ENCODE measurements around the gene GHR. TPM values are rescaled to one million over a fixed set of nuclear protein-coding genes. Genes with fewer than 3 reads are reported as not detected.

The GHR gene
- total RNA-seq, 1 donor from 2014 or later, result 6.6 TPM

GRCh38 chr5:42547141-42547540 is 123.9 kb downstream of the GHR start:
- Mint-ChIP-seq H3K4me1 (ENCODE audit: low read depth) (peaks cover under 1% of the 10 kb centered on the region), H3K4me3 (ENCODE audit: low read depth) (no peak overlapping the region), H3K27ac (no peak overlapping the region), H3K9me3 (ENCODE audit: low read depth) (peaks cover 4% of the 10 kb centered on the region), H3K36me3 (ENCODE audit: insufficient read depth) (no peaks in the 10 kb centered on the region), H3K27me3 (no peaks in the 10 kb centered on the region)
- TF ChIP-seq, protein P1, sequence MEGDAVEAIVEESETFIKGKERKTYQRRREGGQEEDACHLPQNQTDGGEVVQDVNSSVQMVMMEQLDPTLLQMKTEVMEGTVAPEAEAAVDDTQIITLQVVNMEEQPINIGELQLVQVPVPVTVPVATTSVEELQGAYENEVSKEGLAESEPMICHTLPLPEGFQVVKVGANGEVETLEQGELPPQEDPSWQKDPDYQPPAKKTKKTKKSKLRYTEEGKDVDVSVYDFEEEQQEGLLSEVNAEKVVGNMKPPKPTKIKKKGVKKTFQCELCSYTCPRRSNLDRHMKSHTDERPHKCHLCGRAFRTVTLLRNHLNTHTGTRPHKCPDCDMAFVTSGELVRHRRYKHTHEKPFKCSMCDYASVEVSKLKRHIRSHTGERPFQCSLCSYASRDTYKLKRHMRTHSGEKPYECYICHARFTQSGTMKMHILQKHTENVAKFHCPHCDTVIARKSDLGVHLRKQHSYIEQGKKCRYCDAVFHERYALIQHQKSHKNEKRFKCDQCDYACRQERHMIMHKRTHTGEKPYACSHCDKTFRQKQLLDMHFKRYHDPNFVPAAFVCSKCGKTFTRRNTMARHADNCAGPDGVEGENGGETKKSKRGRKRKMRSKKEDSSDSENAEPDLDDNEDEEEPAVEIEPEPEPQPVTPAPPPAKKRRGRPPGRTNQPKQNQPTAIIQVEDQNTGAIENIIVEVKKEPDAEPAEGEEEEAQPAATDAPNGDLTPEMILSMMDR (IDR thresholded peaks at IDR 0.05; ENCODE audit: unreplicated experiment), result no peak
- no peak for DNase-seq (ENCODE audit: low spot score, unreplicated experiment)

DNA sequence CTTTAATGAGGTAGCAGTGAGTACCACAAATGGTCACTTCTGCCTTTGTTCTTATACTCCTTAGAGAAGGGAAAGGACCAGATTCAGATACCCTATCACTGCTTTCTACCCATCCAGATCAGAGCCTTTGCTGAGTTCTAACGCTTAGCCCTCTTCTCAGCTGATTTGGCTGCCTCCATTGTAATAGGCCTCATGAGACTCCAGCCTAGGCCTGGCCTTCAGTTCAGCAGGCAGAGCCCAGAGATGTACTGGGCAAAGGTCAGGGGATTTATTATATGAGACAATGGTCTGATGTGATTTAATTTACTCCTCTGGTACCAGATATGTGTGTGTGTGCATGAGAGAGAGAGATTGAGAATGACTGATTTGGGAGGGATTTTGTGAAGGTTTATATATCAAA is 124.7 kb downstream of the GHR start:
- H3K9me3 Mint-ChIP-seq (ENCODE audit: low read depth), result peaks cover 3% of the 10 kb centered on the region
- no peak for DNase-seq (ENCODE audit: low spot score, unreplicated experiment)

GRCh38 chr5:42552597-42552996 is 129.4 kb downstream of the GHR start:
- TF ChIP-seq, protein P1 (IDR thresholded peaks at IDR 0.05; ENCODE audit: unreplicated experiment), result no peak
- no peaks in the 10 kb centered on the region for H3K36me3 Mint-ChIP-seq (ENCODE audit: insufficient read depth)
- no peak for DNase-seq (ENCODE audit: low spot score, unreplicated experiment)
- H3K27me3 Mint-ChIP-seq, result no peaks in the 10 kb centered on the region
- H3K9me3 Mint-ChIP-seq (ENCODE audit: low read depth), result no peaks in the 10 kb centered on the region
- H3K27ac Mint-ChIP-seq, result no peak overlapping the region
- H3K4me1 Mint-ChIP-seq (ENCODE audit: low read depth), result peaks cover 4% of the 10 kb centered on the region
- H3K4me3 Mint-ChIP-seq (ENCODE audit: low read depth), result no peak overlapping the region

More for the DNA sequence above, 124.7 kb downstream of the GHR start:
- Mint-ChIP-seq H3K27ac (no peak overlapping the region), H3K27me3 (no peaks in the 10 kb centered on the region), H3K4me3 (ENCODE audit: low read depth) (no peak overlapping the region), H3K36me3 (ENCODE audit: insufficient read depth) (no peaks in the 10 kb centered on the region), H3K4me1 (ENCODE audit: low read depth) (peaks cover 2% of the 10 kb centered on the region)
- TF ChIP-seq, protein P1 (IDR thresholded peaks at IDR 0.05; ENCODE audit: unreplicated experiment), result no peak

DNA sequence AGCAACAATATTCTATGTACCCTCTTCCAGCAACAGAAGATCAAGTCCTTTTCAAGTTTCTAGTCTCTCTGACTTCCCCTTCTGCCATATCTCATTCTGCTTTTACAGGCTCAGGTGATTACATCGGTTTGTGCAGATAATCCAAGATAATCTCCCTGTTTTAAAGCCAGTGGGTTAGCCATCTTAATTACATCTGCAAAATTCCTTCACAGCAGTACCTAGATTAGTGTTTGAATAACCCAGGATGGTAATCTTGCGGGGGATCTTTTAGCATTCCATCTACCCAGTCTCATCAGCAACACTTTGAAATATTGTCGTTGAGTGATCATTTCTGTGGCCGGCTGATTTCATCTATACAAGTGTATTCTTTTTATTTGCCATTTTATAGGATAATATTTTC is 130.2 kb downstream of the GHR start:
- Mint-ChIP-seq H3K27me3 (no peaks in the 10 kb centered on the region), H3K4me1 (ENCODE audit: low read depth) (peaks cover 4% of the 10 kb centered on the region), H3K9me3 (ENCODE audit: low read depth) (no peaks in the 10 kb centered on the region), H3K27ac (no peak overlapping the region), H3K36me3 (ENCODE audit: insufficient read depth) (no peaks in the 10 kb centered on the region), H3K4me3 (ENCODE audit: low read depth) (no peak overlapping the region)
- TF ChIP-seq, protein P1 (IDR thresholded peaks at IDR 0.05; ENCODE audit: unreplicated experiment), result no peak
- no peak for DNase-seq (ENCODE audit: low spot score, unreplicated experiment)

DNA sequence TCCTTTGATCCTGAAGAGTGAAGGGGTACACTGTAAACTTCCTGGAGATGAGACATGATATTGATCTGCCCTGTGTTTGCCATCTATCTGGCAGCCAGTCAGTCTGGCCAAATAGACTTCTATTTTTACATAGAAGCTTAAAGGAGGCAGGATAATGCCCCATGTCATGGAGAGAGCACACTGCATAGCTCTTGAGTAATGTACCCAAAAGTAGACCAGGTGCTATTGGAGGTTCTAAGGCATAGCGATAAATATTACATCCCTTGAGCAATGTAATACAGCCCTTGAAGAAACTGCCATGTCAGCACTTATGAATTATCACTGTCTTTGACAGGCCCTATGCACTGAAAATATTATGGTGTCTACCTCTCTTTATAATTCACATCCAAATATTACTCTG is 131.8 kb downstream of the GHR start:
- Mint-ChIP-seq H3K36me3 (ENCODE audit: insufficient read depth) (no peaks in the 10 kb centered on the region), H3K4me1 (ENCODE audit: low read depth) (peaks cover 4% of the 10 kb centered on the region), H3K9me3 (ENCODE audit: low read depth) (no peaks in the 10 kb centered on the region), H3K4me3 (ENCODE audit: low read depth) (no peak overlapping the region), H3K27ac (no peak overlapping the region), H3K27me3 (no peaks in the 10 kb centered on the region)
- TF ChIP-seq, protein P1 (IDR thresholded peaks at IDR 0.05; ENCODE audit: unreplicated experiment), result no peak
- no peak for DNase-seq (ENCODE audit: low spot score, unreplicated experiment)
